HL-60 (cell line): Measurements from ENCODE around the gene ETHE1.
A peak's percentile ranks its signal among the peaks of the same experiment; 100 is the strongest.

ENCODE experiments used
- GABPA ChIP-seq: IDR thresholded peaks from 2 replicates; pipeline ENCODE4 v1.6.1; 2012; ENCODE audit warnings: low read depth
- POLR2AphosphoS5 ChIP-seq: IDR thresholded peaks from 2 replicates; pipeline ENCODE4 v1.6.1; 2012; ENCODE audit warnings: low read depth
- SPI1 ChIP-seq: IDR thresholded peaks from 2 replicates; pipeline ENCODE4 v1.6.1; 2012; ENCODE audit warnings: low read depth, mild to moderate bottlenecking, borderline replicate concordance
- TF ChIP-seq, protein P1 (sequence below): IDR thresholded peaks from one replicate; pipeline ENCODE4 v1.5.1; 2011; ENCODE audit warnings: low read length, control low read depth, inconsistent platforms; ENCODE audit not compliant: insufficient read depth
- TF ChIP-seq, protein P2 (sequence below): IDR thresholded peaks from 2 replicates; pipeline ENCODE4 v1.6.1; 2012; ENCODE audit warnings: low read depth; ENCODE audit not compliant: insufficient replicate concordance

DNA sequence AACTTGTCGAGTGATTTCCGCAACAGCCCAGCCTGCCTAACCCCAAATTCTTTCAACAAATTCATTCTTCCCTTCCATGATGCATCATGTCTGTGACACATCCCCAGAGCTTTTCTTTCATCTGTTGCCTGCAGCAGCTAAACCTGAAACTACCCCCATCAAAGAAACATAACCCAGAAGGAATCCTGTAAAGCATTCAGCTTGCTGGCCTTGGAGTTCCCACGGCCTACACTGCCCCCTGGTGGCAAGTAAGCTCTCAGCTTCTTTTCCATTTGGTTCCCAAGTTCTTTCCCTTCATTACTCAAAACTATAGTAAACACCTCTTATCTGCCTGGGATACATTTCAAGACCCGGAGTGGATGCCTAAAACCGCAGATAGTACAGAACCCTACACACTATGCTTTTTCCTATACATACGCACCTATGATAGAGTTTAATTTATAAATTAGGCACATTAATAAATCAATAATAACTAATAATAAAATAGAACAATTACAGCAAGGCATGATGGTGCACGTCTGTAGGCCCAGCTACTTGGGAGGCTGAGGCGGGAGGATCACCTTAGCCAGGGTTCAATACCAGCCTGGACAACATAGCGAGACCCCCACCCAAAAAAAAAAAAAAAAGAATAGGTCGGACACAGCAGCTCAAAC lies 7.4 kb downstream of the ETHE1 start:
- TF ChIP-seq, protein P1, sequence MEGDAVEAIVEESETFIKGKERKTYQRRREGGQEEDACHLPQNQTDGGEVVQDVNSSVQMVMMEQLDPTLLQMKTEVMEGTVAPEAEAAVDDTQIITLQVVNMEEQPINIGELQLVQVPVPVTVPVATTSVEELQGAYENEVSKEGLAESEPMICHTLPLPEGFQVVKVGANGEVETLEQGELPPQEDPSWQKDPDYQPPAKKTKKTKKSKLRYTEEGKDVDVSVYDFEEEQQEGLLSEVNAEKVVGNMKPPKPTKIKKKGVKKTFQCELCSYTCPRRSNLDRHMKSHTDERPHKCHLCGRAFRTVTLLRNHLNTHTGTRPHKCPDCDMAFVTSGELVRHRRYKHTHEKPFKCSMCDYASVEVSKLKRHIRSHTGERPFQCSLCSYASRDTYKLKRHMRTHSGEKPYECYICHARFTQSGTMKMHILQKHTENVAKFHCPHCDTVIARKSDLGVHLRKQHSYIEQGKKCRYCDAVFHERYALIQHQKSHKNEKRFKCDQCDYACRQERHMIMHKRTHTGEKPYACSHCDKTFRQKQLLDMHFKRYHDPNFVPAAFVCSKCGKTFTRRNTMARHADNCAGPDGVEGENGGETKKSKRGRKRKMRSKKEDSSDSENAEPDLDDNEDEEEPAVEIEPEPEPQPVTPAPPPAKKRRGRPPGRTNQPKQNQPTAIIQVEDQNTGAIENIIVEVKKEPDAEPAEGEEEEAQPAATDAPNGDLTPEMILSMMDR = peak; percentile 78
- no peak for TF ChIP-seq POLR2AphosphoS5
- TF ChIP-seq, protein P2, sequence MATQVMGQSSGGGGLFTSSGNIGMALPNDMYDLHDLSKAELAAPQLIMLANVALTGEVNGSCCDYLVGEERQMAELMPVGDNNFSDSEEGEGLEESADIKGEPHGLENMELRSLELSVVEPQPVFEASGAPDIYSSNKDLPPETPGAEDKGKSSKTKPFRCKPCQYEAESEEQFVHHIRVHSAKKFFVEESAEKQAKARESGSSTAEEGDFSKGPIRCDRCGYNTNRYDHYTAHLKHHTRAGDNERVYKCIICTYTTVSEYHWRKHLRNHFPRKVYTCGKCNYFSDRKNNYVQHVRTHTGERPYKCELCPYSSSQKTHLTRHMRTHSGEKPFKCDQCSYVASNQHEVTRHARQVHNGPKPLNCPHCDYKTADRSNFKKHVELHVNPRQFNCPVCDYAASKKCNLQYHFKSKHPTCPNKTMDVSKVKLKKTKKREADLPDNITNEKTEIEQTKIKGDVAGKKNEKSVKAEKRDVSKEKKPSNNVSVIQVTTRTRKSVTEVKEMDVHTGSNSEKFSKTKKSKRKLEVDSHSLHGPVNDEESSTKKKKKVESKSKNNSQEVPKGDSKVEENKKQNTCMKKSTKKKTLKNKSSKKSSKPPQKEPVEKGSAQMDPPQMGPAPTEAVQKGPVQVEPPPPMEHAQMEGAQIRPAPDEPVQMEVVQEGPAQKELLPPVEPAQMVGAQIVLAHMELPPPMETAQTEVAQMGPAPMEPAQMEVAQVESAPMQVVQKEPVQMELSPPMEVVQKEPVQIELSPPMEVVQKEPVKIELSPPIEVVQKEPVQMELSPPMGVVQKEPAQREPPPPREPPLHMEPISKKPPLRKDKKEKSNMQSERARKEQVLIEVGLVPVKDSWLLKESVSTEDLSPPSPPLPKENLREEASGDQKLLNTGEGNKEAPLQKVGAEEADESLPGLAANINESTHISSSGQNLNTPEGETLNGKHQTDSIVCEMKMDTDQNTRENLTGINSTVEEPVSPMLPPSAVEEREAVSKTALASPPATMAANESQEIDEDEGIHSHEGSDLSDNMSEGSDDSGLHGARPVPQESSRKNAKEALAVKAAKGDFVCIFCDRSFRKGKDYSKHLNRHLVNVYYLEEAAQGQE = no peak
- TF ChIP-seq GABPA = no peak
- TF ChIP-seq SPI1 = no peak
